Globus pallidus (tissue), 1 donor: Measurements from ENCODE around the gene LBR.

Experiments
- DNase-seq: peaks from one replicate; pipeline ENCODE4 v3.0.0-alpha.2; 2015; ENCODE audit warnings: low spot score

LBR gene

DNA sequence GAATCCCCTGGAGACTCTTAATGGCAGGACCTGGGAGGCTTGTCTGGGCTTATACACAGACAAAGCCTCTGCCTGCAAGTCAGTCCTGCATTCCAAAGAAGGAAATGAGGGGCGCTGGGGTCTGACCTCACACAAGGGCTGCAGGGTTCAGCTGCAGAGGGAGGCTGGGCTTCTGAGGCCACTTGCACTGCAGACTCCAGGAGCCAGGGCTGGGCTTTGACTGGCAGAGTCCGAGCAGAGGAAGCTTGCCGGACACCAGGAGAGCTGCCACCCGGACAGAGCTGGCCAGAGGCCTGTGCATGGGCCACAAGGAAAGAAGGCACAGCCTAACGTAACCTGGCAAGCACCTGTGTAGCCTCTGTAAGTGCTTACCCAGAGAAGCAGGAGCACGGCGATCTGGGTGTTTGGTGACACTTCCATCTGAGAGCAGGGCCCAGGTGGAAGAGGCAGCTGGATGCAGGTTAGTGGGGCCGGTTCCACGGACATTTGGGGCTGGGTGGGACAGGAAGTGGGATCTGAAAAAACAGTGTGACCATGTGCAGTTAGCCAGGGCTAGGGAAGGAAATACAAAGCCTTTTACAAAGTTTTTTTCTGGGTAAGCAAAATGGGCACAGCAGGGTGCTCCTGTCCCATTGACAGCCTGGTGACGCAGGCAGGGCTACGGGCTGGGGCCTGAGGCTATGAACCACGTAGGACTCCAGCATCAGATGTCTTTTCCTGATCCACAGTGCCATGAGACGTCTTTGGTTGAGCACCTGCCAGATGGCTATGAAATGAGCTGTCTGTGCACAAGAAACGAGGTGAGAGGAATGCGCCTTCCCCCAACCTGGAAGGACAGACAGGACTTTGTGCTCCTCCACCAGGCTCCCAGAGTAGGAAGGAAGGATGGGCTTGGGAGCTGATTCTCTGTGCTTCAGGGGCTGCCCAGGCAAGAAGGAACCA, 37.3 kb upstream of the LBR start:
- no peak for DNase-seq

DNA sequence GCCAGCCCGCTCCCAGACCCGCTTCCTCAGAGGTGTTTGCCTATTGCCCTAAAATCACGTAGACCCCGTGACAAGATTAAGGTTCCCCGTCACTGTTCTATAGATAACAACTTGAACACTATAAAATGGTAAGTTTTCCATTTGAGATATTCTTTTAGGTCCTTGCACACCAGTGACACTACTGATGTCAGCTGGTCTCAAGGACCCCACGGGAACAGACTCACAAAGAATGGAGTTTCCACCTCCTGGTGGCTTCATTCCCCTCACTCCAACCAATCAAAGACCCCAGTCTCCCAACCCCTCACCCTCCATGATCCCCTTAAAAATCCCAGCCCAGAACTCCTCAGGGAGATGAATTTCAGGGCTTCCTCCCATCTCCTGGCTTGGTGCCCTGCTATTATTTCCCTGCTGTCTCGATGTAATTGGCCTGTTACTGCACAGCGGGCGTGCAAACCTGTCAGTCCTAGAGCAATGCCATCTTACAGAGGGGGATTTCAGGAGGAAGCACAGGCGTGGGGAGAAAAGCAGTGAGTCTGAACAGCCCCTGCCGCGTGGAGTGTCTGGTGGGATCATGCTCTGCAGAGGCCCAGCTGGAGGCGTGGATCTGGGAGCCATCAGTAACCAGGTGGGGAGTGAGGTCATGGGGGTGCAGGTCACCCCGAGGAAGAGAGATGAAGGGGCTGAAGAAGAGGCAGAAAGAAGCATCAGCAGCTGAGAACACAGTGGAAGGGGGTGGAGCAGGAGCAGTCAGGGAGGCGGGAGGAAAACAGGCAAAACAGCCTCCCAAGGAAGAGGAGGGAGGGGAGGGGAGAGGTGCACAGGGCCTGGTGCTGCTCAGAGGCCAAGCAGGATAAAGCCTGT, 35.1 kb upstream of the LBR start:
- DNase-seq: no peak

DNA sequence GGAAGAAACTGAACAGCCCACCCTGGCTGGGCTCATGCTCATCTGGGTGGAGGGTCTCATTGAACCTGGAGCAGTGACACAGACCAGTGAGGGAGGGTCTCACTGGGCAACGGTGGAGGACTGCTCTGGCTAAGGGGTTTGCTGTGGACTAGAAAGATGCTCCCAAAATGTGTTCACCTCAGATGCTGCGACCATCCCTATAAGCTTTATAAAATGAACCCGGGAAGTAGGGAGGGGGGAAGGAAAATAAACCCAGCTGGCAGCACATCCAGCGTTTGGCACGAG, 34.5 kb upstream of the LBR start:
- DNase-seq: no peak

DNA sequence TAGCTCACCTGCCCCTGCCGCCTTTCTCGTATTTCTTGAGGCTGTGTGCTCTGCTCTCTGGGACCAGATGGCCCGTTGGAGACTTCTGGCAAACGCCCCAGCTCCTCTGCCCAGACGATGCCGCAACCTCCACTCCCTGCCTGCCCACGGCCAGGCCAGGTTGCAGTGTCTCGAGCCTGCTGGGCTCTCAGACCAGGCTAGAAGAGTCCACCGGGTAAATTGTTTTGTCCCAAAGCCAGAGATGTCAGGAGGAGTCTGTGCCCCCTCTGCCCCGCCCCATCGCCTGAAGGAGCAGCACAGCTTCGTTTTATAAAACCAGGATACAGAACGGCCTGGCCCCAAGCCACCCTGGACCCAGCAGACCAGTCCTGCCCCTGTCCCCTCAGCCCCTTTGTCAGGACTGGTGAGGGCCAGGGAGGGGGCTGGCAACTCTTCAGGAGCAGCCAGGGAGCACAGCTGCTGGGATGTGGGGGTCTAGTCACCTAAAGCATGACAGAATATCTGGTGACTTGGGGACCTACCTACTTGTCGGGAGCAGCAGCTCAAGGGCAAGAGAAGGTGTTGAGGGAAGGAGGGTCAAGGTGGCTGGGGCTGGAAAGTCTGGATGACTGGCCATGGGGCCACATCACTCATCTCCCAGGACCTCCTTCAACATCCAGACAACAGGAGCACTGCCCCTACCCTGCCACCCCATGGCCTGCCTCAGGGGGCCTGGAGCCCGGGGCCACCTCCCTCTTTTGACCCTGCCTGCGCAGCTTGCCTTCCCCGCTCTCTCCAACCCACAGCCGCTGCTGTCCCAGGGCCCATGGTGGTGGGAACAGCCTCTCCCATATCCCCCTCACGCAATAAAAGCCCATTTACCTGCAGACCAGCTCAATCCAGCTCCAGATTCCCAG, 33.9 kb upstream of the LBR start:
- DNase-seq: no peak

DNA sequence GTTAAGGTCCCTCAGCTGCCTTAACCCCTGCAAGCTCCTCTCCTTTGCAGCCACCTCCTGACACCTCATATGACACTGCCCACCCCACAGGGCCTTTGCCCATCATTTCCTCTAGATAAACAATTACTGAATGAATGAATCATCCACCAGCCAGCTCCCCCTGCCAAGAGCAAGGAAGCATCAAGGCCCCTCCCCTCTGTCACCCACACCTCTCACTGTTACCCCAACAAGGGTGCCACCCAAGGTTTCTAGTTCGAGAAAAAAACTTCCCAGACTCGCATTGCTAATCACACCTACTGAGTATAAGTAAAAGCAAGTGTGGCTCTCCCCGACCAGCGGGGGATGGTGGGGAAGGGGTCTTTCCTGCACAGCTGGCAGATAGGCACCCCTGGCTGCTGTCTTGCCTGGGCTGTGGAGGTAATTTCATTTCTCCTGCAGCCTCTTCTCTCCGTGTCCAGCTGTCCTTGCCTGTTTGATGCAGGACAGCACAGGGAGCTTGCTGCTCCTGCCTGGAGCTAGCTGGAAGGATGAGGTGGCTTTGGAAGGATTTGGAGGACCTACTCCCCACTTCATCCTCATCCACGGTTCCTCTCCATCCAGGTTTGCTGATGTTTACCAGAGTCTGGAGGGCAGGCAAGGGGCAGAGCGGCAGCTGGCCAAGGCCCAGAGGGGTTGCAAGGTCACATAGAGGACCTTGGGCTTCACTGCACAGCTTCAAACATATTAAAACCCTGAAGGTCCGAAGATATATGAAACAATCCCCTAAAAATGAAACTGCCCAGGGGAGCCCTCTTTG, 33.1 kb upstream of the LBR start:
- DNase-seq: no peak

DNA sequence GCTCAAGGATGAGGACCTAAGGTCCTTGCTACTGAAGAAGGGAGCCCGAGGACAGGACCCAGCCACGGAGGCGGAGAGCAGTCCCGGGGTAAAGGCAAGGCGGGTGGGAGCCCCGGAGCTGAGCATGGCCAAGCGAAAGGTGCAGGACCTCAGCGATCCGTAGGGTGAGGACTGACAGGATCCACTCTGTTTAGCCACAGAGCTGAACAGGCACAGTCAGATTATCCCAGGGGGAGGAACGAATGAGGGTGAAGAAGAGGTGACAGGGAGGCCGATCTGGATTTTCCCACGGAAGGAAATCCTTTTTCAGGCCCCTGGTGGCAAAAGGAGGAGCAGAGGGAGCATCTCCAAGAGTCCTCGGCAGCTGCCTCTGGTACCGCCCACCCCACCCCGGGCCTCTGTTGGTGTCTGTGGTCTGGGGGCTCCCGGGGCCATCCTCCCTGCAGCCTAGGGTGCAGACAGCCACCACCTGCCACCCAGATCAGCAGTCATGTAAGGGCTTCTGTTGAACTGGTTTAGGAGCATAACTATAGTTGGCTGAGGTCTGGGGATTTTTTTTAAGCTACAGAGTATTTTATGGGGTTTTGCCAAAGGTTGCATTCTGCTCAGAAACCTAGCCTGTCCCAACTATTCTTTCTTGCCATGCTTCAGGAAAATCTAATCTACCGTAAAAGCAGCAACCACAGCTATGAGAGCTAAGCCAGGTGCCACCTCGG, 32.3 kb upstream of the LBR start:
- DNase-seq: no peak

DNA sequence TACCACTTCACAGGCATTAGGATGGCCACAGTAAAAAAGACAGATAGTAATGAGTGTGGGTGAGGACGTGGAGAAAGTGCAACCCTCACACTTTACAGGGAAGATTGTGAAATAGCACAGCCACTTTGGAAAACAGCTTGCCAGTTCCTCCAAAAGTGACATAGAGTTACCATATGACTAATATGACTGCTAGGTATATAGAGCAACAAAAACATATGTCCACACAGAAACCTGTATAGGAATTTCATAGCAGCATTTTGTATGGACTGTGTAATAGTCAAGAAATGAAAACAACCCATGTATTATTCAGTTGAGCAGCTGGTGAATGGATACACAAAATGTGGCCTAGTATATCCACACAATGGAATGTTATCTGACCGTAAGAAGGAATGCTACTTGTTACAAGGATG, 30.4 kb upstream of the LBR start:
- DNase-seq: no peak

DNA sequence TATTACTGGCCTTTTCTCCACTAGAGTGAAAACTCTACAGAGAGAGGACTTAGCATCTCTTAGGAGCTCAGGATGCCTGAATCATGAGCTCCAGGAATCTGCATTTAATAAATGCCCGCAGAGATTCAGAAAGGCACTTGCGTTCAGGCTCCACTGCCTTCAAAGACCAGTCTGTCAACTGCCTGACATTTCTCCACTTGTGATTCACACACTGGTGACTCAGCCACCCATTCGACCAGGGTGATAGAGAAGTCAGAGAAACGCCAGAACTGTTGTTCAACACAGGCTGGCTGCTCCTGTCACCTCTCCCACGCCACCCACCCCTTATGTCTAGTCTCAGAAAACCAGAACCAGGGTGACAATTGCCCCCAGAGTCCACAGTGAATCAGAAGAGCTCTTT, 26.9 kb upstream of the LBR start:
- no peak for DNase-seq

DNA sequence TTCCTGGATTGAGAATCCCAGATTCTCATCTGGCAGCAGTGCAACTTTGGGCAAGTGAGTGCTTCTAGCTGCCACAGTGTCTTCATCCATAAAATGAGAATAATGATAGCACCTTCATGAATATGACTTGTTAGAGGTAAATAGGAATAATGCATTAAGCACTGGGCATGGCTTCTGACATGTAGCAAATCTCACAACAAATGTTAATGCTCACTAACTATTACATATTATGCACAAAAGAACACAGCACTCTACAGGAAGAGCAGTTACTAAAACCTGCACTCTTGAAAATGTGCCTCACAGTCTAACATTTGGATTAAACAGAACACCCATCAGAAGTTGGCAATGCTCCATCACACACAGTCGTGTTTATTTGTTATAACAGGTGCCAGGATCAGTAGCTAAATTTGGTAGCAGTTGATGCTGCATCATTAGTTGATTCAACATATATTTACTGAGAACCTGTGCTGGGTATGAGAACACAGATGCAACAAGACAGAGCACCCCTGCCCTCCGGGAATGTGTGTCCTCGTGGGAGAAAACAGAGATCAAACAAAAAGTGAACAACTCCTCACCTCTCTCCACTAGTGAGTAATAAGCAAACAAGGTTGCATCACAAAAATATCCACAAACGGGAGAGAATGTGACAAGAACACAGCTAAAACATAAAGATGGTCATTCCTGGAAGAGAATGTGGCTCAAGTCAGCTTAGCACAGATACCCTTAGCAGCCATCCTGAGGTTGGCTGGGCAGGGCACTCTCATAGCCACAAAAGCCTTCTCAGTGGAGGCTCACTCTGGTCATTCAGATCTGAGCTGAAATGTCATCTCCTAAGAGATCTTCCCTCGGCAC, 26.2 kb upstream of the LBR start:
- DNase-seq: no peak

DNA sequence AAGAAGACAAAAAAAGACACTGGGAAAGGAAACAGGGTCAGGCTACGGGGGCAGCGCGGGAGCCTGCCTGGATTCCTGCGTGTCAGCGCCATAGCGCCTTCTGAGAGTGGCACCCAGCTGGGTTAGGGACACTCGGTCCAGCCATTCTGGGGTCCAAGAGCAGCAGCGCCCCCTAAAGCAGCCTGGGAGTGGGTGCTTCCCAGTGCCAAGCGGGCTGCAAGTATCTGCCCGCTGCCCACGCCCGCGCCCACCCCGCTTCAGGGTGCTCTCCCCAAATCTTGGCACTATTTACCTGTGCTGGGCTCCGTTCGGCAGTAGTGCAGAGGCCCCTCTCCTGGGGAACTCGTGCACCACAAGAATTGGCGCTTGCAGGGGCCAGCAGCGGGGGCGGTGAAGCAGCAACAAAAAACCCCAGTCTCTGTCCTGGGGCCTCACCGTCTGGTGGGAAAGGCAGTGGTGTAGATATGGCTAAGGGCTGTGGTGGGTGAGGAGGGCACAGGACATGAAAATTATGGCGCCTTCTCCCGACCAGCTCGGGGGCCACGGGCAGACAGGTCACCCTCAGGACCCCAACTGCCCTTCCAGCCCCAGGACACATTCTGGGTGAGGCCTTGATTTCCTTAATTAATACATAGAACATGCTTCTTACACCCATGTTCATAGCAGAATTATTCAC, 24.1 kb upstream of the LBR start:
- DNase-seq: no peak

DNA sequence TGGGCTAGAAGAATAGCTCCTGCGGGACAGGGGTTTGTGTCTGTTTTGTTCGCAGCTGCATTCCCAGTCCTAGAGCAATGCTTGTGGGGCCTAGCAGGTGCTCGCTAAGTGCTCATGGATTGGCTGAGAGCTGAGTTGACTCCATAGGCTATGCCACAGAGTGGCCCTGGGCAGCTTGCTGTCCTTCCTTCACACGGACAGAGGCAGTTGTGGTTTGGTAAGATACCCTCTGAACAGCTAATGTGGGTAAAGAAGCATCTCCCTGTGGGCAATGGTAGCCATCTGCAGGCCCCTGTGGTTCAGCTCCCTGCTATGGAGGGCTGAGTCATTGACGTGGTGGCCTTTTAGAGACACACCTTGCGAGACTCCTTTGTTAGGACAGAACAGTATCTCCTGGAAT, 23.5 kb upstream of the LBR start:
- DNase-seq: no peak

DNA sequence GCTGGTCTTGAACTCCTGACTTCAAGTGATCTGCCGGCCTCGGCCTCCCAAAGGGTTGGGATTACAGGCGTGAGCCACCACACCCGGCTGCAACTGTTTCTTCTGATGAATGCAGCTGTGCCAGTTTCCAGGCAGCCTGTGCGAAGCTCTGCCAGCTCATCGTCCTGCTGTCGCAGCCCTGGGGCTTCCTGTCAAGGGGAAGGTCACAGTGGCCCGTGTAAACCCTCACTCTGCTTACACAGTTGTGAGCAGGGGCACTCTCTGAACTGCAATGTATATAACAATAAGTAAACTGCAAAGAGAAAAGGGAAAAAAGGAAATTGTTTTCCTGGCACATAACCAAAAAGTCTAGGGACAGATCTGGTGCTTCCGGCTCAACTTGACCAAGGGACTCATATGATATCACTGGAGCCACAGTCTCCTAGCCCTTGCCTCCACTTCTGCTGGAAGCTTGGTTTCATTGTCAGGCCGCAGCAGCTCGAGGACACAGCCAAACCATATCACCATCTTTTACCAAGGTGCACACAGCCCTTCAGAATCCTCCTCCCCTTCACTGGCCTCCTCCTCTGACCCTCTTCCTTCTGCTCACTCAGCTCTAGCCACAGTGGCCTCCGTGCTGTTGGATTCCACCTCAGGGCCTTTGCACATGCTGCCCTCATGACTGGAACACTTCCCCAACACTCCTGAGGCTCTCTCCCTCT, 22.8 kb upstream of the LBR start:
- no peak for DNase-seq

DNA sequence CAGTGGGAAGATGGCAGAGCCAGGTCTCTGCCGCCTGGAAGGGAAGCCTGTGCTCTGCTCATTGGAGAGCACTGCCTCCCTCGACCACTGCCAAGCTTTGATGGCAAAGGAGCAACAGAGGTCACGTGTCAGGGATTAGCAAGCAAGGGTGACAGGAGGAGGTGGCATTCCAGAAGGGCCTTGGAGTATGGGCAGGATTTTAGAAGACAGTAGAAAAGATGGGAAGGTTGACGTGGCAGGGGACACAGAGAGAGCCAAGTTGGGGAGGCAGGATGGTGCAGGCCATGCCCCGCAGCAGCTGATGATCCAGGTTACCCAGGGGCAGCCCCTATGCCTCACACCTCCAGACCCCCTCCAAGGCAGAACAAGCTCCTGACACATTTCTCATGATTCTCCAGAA, 21.9 kb upstream of the LBR start:
- DNase-seq: no peak

DNA sequence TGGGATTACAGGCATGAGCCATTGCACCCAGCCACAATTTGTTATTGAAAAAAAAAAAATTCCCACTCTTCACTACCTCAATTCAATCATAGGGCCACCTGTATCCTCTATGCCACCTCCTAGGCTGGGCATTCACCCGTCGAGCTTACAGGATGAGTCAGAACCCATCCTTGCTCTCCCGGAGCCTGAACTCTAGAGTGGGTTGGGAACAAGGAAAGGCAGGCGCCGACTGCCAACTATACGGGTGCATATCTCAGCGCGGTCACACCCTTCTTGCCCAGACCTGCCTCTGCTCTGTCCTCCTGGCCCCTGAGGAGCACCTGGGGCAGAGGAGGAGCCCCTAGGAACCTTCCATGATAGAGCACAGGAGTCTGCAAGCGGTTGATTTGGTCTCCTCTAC, 21.4 kb upstream of the LBR start:
- DNase-seq: no peak

DNA sequence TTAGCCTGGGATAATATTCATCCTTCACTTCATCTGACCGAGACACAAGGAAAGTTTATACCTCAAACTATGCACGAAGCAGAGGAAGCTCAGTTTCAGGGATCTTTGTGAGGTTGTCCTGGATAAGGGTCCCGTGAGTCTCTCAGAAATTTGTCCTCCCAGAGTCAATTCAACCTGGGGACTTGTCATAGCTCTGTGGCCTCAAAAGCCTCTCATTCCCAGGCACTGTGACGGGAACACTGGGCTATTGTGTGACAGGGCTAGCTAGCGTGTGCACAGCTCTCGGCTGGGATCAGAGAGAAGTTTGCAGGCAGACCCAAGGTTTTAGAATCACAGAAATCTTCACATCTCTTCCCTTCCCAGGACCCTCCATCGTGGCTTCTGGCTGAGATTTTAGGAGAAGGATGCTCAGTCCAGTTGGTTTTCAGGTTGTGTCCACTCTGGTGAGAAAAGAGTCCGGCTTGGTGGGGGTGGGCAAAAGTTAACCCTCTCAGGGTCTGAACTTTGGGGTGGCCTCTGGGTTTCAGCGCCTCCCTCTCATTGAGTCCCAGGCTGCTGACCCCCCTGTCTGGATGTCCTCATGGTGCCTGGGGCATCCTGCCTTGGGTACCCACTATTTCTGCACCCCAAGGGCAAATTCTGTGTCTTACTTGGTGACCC, 20.4 kb upstream of the LBR start:
- DNase-seq: peak; percentile 84

DNA sequence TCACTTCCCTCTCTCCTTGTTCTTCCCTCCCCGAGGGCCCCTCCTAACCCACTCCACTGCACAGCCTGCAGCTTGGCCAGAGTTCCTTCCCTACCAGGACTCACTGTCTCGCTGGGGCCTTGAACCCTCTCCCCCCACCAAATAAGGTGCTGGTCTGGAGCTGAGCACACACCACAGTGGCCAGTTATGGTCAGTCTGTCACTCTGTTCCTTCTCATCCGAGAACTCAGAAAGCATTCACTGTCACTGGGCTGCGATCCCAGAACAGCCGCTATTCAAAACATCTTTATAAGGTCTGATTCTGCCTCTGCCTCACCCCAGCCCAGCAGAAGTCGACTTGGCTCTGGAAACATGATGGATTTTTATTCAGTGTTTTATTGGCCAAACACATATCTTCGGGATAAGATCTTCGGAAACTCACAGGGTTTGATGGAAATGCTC, 19.8 kb upstream of the LBR start:
- peak; percentile 84 for DNase-seq

DNA sequence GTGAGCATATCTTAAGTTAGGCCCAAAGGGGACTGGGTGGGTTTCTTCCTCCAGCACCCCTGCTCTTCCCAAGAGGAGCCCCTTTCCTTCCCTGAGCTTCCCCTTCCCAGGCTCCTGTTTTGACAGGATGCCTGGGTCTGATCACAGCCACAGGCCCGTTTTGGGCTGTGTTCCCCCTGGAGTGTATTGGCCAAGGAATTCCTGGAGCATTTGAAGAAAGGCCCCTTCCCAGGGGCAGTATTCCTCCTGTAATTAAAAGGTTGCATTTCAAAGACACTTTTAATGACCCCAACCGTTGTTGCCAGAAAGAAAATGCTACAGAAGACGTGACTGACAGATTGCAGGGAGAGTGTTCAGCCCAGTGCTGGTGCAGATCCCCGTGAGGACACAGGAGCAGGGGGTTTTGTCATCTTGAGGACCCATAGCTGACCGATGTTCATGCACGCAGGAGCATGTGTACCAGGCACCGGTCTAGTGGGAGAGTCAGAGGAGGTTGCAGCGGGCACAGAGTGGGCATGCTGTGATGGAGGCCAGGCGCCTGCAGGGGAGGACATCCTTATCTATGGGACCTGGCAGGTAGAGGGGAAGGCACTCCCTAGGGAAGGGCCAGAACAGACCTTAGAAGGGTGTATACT, 19.3 kb upstream of the LBR start:
- DNase-seq: no peak

DNA sequence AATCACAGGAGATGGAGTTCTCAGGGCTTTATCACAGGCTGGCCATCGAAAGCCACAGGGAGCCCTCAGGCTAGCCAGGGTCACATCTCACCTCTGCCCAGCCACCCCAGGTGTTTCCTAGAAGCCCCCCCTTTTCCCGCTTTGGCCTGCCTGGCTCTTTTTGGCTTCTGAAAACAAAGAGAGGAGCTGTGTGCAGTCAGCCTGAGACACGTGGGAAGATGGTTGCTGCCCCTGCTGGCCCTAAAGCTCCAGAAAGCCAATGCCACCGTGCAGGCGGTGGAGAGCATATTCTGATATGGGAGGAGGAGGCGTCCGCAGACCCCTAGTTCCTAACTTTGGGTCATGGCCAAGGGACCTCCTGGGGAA, 18.7 kb upstream of the LBR start:
- DNase-seq: no peak
